Muscle layer of colon (tissue), 2 donors: ENCODE measurements around the gene ZNF787.
"Not testable (repeated sequence)": the region's sequence is repeated elsewhere in the genome, so short reads cannot be mapped to it uniquely, and the experiment has no call there.

ENCODE experiments used
- H3K27ac ChIP-seq: one replicate; pipeline ENCODE4 v1.7.0; 2013; ENCODE audit warnings: low read depth, mild to moderate bottlenecking, low read length, moderate library complexity
- H3K27me3 ChIP-seq, 2 donors: one replicate each; pipeline ENCODE4 v1.7.0; 2013; ENCODE audit warnings: low read length in 2 of 2, mild to moderate bottlenecking in 2 of 2; ENCODE audit not compliant: insufficient read depth in 2 of 2, control insufficient read depth in 1 of 2
- H3K36me3 ChIP-seq: one replicate; pipeline ENCODE4 v1.7.0; 2013; ENCODE audit warnings: mild to moderate bottlenecking, low read length; ENCODE audit not compliant: insufficient read depth
- H3K4me1 ChIP-seq: one replicate; pipeline ENCODE4 v1.7.0; 2013; ENCODE audit warnings: mild to moderate bottlenecking, low read length; ENCODE audit not compliant: insufficient read depth
- H3K4me3 ChIP-seq, 2 donors: one replicate each; pipeline ENCODE4 v1.7.0; 2013; ENCODE audit warnings: low read length in 2 of 2, low read depth in 1 of 2, mild to moderate bottlenecking in 1 of 2, moderate library complexity in 1 of 2
- H3K9ac ChIP-seq: one replicate; pipeline ENCODE4 v1.7.0; 2013; ENCODE audit warnings: low read length
- H3K9me3 ChIP-seq: one replicate; pipeline ENCODE4 v1.7.0; 2013; ENCODE audit warnings: mild to moderate bottlenecking, low read length
- donor health status: abdominal sarcoma.
- donor health status: Adenocarcinoma of cecum.

ZNF787 gene

DNA sequence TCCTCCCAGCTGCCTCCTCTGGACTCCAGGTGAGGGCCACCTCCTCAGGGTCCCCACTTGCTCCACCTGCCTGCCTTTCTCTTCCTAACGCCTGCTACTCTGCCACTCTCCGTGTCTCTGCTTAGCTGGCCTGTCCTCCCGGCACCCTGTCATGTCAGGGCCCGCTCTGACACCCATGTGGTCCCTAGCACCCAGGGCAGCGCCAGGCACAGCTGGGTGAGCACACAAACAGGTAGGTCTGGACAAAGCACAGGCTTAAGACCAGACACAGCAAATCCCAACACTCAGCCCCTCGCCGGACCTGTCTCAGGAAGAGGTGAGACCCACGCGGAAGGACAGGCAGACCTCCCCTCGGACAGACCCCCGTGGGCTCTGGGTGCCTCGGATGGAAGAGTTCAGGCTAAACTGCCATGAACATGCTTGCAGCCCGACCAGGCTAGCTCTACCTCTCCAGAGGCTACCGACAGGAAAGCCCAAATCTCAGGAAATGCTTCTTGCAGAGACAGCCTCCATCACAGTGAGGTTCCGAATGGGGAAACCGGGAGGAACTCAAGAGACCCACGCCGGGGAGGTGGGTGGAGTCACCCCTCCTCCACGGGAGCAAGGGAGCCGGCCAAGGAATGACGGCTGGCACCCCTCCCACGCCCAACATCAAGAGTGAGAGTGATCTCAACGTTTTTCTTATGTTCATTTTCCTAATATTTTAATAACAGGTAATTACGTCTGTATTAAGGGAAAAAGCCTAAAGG, 12.5 kb downstream of the ZNF787 start:
- peak overlapping the region; percentile 65 for H3K27ac ChIP-seq
- H3K4me1 ChIP-seq: peaks cover 65% of the 10 kb centered on the region
- H3K4me3 ChIP-seq: peak overlapping the region in 1 of 2 donors; percentile 37
- no peaks in the 10 kb centered on the region for H3K36me3 ChIP-seq
- no peaks in the 10 kb centered on the region for H3K27me3 ChIP-seq
- no peaks in the 10 kb centered on the region for H3K9me3 ChIP-seq
- peak overlapping the region; percentile 44 for H3K9ac ChIP-seq

DNA sequence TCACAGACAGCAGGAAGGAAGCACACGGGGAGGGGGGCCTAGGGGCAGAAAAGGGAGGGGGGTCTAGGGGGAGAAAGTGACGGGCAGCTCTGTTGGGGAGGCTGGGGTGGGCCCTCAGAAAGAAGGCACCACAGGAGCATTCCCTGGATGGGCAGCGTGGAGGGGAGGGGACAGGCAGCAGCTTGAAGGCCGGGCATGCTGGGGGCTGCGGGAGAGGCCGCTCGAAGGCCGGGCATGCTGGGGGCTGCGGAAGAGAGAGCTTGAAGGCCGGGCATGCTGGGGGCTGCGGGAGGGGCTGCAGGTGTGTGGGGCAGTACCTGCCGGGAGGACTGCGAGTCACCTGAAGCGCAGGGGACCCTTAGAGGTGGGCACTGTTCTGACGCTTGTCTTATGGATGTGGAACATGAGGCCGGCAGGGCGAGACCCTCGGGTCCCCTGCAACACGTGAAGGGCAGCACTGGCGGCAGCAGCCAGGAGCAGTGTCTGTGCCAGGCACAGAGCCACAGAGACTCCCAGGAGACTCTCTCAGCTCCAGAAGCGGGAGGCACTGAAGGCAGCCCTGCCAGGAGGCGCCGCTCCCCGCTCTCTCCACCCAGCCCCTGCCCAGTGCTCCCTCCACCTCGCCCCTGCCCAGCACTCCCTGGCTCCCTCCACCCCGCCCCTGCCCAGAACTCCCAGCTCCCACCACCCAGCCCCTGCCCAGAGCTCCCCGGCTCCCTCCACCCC, 13.3 kb downstream of the ZNF787 start:
- H3K27ac ChIP-seq: peak overlapping the region; percentile 32
- no peak overlapping the region for H3K4me3 ChIP-seq
- no peaks in the 10 kb centered on the region for H3K36me3 ChIP-seq
- no peaks in the 10 kb centered on the region for H3K9me3 ChIP-seq
- peaks cover 58% of the 10 kb centered on the region for H3K4me1 ChIP-seq
- H3K27me3 ChIP-seq: no peaks in the 10 kb centered on the region
- H3K9ac ChIP-seq: no peak overlapping the region

DNA sequence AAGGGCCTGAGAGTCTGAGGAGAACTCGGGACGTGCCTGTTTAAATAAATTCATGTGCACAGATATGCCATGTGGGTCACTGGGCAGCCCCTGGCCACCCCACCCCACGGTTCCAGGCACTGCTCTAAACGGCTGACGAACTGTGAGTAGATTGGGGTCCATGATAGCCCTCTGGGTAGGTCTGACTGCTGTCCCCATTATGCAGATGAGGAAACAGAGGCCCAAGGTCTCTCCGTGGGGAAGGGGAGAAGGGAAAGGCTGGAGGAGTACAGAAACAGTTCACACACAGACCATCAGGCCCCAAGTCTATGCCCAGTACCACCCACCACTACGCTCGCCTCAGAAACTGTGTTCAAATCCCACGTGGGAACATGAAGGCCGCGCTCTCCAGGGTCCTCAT, 14.1 kb downstream of the ZNF787 start:
- H3K4me3 ChIP-seq: no peak overlapping the region
- no peaks in the 10 kb centered on the region for H3K9me3 ChIP-seq
- H3K9ac ChIP-seq: no peak overlapping the region
- no peaks in the 10 kb centered on the region for H3K27me3 ChIP-seq
- no peaks in the 10 kb centered on the region for H3K36me3 ChIP-seq
- peaks cover 51% of the 10 kb centered on the region for H3K4me1 ChIP-seq
- H3K27ac ChIP-seq: no peak overlapping the region

DNA sequence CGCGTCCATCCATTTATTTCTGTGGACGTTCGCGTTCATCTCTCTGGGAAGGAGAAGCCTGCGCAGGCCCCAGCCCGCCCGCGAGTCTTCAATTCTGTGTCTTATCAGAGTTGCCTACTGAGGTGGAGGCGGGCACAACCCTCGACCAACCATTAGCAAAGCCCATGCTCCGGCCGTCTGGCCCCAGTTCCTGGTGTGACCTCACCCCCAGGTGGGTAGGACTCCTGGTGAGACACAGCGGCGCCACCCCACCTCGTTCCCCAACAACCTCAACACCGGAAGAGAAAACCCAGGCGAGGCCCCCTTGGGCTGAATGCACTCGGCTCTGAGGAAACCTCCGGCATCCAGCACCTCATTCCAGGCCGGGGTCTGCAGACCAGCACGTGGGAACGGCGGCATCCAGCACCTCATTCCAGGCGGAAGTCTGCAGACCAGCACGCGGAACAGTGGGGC, 14.7 kb downstream of the ZNF787 start:
- Histone ChIP-seq H3K4me3 (no peak overlapping the region), H3K4me1 (peaks cover 45% of the 10 kb centered on the region), H3K9ac (no peak overlapping the region), H3K27me3 (no peaks in the 10 kb centered on the region), H3K27ac (no peak overlapping the region), H3K36me3 (peaks cover under 1% of the 10 kb centered on the region), H3K9me3 (no peaks in the 10 kb centered on the region)

DNA sequence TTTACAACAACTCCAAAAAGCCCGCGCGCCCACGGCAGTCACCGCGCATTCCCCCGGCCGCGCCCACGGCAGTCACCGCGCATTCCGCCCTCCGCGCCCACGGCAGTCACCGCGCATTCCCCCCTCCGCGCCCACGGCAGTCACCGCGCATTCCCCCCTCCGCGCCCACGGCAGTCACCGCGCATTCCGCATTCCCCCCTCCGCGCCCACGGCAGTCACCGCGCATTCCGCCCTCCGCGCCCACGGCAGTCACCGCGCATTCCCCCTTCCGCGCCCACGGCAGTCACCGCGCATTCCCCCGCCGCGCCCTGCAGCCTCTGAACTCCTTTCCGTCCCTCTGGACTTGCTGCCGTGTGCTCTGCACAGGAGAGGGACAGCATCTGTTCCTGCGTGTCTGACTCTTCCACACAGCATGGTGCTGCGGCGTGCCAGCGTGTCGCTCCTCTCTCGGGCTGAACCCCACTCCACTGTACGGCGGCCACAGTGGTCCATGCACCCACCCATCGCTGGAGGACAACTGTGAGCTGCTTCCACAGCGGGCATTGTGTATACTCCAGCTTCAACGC, 15.2 kb downstream of the ZNF787 start:
- peak overlapping the region; percentile 90 for H3K27ac ChIP-seq
- H3K9ac ChIP-seq, H3K27me3 ChIP-seq, H3K9me3 ChIP-seq, H3K36me3 ChIP-seq: not testable (repeated sequence)
- H3K4me1 ChIP-seq: peaks cover 40% of the 10 kb centered on the region
- H3K4me3 ChIP-seq: peak overlapping the region in 1 of 2 donors; percentile 38

- Histone ChIP-seq H3K27ac (peak overlapping the region; percentile 90), H3K36me3 (peaks cover 6% of the 10 kb centered on the region), H3K9ac (no peak overlapping the region), H3K4me1 (peaks cover 33% of the 10 kb centered on the region), H3K27me3 (no peaks in the 10 kb centered on the region), H3K9me3 (no peaks in the 10 kb centered on the region), H3K4me3 (peak overlapping the region in 1 of 2 donors; percentile 38)
Observed at GRCh38 chr19:56105090-56105701, 15.9 kb downstream of the ZNF787 start.

DNA sequence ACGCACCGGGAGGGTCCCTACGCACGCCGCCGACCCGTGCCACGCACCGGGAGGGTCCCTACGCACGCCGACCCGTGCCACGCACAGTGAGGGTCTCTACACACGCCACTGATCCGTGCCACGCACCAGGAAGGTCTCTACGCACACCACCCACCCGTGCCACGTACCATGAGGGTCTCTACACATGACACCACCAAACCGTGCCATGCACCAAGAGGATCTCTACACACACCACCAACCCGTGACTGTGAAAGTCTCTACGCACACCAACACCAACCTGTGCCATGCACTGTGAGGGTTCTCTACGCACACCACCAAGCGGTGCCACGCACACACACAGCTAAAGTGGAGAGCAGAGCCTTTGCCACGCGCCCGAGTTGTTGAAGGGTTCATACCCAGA, 16.7 kb downstream of the ZNF787 start:
- no peaks in the 10 kb centered on the region for H3K27me3 ChIP-seq
- H3K36me3 ChIP-seq: peaks cover 6% of the 10 kb centered on the region
- H3K9me3 ChIP-seq: no peaks in the 10 kb centered on the region
- H3K4me1 ChIP-seq: peaks cover 31% of the 10 kb centered on the region
- H3K9ac ChIP-seq: no peak overlapping the region
- H3K27ac ChIP-seq: no peak overlapping the region
- no peak overlapping the region for H3K4me3 ChIP-seq

DNA sequence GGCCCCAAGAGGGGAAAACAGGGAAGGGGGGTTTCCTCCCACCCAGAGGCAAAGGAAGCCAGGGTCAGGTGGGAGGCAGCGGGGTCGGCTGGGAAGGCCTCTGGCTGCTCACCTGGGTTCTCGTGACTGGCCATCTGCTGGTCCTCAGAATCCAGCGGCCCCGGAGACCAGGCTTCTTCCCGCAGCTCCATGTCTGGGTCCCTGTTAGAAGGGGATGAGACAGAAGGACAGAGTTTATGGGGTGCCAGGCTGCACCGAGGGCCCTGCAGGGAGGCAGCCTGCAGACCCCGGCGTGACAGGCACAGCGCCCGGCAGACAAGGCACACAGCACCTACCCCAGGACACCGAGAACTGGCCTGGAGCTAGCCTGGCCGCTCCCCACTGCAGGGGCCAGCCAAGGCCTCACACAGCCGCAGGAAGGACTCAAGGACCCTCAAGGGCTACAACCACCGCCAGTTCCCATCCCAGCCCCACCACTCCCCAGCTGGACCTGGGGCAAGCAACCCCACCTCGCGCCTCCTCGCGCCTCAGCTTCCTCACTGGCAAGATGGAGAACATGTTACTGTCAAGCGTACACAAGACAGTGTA, 18.0 kb downstream of the ZNF787 start:
- no peaks in the 10 kb centered on the region for H3K27me3 ChIP-seq
- H3K27ac ChIP-seq: no peak overlapping the region
- no peaks in the 10 kb centered on the region for H3K9me3 ChIP-seq
- peaks cover 18% of the 10 kb centered on the region for H3K4me1 ChIP-seq
- no peak overlapping the region for H3K4me3 ChIP-seq
- H3K9ac ChIP-seq: no peak overlapping the region
- peaks cover 6% of the 10 kb centered on the region for H3K36me3 ChIP-seq

GRCh38 chr19:56101746-56102535, 19.2 kb downstream of the ZNF787 start:
- Histone ChIP-seq H3K9ac (no peak overlapping the region), H3K27me3 (no peaks in the 10 kb centered on the region), H3K4me1 (peaks cover 14% of the 10 kb centered on the region), H3K9me3 (no peaks in the 10 kb centered on the region), H3K4me3 (no peak overlapping the region), H3K27ac (no peak overlapping the region), H3K36me3 (peaks cover 6% of the 10 kb centered on the region)

DNA sequence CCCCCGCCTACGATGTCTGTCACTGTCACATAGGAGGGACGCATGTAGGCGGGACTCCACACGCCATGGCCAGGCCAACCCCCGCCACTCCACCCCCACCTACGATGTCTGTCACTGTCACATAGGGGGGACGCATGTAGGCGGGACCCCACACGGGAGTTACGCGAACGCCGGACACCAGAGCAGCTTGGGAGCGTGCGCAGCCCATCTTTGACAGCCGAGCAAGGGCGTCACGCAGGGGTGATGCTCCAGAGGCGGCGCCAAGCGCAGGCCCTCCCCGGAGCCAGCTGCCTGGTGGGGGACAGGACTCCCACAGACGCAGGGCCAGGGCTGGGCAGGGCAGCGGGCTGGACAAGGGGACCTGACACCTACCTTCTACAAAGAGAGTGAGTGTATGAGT, 20.0 kb downstream of the ZNF787 start:
- no peak overlapping the region for H3K9ac ChIP-seq
- H3K9me3 ChIP-seq: no peaks in the 10 kb centered on the region
- no peaks in the 10 kb centered on the region for H3K27me3 ChIP-seq
- H3K4me3 ChIP-seq: no peak overlapping the region
- H3K36me3 ChIP-seq: peaks cover 6% of the 10 kb centered on the region
- H3K27ac ChIP-seq: no peak overlapping the region
- H3K4me1 ChIP-seq: peaks cover 14% of the 10 kb centered on the region
